Right forelimb (tissue), 1 donor: Measurements from ENCODE around the gene EXOC4.
A peak's percentile ranks its signal among the peaks of the same experiment; 100 is the strongest.

Experiments
- DNase-seq: peaks from one replicate; pipeline ENCODE4 v3.0.0-alpha.2; 2018

The EXOC4 gene

DNA sequence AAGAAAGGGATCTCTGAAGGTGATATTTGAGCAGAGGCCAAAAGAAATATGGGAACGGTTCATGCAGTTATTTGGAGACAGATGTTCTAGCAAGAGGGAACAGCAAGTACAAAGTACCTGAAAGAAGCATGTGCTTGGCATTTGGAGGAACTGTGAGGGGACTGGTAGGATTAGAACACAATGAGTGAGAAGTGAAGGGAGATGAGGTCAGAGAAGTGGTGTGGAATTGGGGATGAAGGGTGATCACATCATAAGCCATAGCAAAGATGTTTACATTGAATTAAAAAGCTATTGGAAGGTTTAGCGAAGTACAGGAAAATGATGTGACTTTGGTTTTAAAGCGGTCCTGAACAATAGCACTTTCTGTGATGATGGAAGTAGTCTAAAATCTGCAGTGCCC lies 471.8 kb downstream of the EXOC4 start:
- DNase-seq, result no peak

- no peak for DNase-seq
Observed at GRCh38 chr7:133727476-133728214, 474.8 kb downstream of the EXOC4 start.

- no peak for DNase-seq
Observed at GRCh38 chr7:133730360-133730759, 477.5 kb downstream of the EXOC4 start.

- DNase-seq, result no peak
Observed at GRCh38 chr7:133733401-133733800, 480.5 kb downstream of the EXOC4 start.

DNA sequence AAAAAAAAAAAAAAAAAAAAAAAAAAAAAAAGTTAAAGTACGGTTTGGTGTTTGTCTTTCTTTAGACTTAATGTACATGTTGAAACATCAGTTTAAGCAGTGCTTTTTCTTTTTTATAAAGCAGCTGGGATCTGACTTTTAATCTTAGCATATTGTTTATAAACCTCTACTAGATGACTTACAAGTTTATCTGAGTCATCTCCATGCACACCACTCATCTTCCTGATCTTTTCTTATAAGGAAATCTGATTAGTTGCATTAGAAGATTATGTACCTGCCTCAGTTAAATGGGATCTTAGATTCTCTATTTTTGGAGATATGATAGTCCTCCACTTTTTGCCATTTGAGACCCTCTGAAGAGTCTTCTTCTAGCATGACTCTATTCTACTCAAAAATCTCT lies 482.3 kb downstream of the EXOC4 start:
- no peak for DNase-seq

DNA sequence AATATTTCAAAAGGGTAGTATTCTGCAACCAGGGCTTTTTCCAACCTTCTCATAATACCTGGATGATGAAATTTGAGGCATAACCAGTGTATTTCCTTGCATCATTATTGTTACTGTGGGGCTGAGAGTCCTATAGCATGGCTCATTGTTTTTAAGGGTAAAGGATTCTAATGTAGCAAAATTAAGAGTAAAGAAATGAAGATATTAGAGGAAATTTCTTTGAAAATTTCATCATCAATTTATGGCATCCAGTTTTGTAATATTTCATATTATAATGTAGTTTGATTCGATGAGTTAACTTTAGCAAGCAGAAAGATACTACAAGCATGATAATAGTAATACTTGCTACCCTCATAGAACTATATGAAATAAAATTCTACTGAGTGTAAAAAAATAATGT lies 486.9 kb downstream of the EXOC4 start:
- no peak for DNase-seq

GRCh38 chr7:133741078-133741477 lies 488.2 kb downstream of the EXOC4 start:
- DNase-seq, result no peak

GRCh38 chr7:133741703-133742102 lies 488.8 kb downstream of the EXOC4 start:
- DNase-seq, result no peak

- DNase-seq, result peak; percentile 44
Observed at GRCh38 chr7:133742709-133743538, 490.0 kb downstream of the EXOC4 start.

- DNase-seq, result no peak
Observed at GRCh38 chr7:133744451-133744850, 491.6 kb downstream of the EXOC4 start.

DNA sequence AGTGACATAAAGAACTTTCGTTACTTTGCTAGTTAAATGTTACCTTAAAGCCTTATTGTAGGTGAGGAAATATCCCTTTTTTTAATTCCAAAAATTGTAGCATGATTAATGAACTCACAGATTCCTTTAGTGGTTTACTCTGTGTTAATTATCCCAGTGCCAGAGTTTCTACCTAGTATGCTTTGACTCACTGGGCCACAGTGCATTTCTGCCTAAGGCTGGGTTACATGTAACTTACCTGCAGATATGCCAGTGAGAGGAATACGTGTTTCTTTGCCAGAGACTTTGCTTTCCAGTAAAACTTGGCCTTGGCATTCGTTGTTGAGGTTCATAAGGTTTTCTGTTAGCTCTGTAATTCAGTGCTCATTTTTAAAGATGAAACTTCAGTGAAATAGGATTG lies 493.4 kb downstream of the EXOC4 start:
- DNase-seq, result no peak

- no peak for DNase-seq
Observed at GRCh38 chr7:133746847-133747246, 494.0 kb downstream of the EXOC4 start.

DNA sequence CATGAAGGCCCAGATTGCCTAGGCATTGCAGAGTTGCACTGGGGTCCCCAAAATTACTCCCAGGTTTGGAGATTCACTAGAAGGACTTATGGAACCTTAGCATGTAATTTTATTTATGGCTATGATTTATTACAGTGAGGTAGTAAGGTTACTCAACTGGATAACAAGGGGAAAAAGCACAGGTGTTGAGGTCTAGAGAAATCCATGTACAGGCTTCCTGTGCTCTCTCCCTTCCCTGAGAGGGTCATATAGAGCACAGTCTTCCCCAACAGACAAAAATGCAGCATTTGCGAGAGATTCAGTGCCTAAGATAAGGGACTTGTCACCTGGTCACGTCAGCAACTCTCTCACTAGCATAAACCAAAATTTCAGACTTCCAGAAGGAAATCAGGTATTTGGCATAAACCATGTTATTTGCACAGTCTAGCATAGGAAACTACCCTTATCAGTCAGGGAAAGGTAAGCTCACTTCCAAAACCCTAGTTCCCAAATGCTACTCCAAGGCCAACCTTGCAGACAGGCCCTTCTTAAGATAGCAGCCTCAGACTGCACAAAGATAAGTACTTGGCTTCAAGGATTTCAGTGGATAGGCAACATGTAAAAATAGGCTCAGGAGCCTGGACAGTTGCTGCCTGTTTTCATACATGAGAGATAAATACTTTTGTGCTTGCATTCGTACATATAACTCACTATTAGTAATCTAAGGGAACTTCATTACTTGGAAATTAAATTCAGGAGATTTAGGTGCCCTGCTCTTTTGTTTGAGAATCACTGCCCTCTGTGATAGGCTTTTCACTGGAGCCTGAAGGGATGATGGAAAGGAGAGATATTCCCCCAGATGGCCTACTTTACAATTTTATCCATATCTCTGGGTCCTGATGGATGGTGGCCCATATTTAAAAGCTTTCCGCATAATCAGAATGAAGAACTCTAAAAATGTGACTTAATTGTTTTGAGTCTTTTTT lies 495.8 kb downstream of the EXOC4 start:
- no peak for DNase-seq

GRCh38 chr7:133750287-133750686 lies 497.4 kb downstream of the EXOC4 start:
- DNase-seq, result no peak

GRCh38 chr7:133751079-133751478 lies 498.2 kb downstream of the EXOC4 start:
- no peak for DNase-seq

- no peak for DNase-seq
Observed at GRCh38 chr7:133753513-133753912, 500.6 kb downstream of the EXOC4 start.

DNA sequence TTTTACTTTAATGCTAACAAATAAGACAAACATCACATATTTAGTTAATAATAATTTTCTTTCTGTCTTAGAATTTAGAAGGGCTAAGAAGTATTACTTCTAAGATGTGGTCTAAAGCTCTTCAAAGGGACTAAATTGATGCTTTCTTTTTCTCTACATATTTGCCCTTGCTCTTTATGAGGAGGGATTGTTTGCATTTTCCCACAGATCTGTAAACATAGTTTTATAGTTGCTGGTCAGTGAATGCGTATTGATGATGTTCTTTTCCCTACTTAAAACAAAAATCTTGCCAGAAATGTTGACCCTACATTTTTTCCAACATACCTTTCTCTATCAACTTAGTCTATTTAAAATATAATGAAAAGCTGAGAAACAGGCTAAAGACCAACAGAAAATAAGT lies 501.8 kb downstream of the EXOC4 start:
- no peak for DNase-seq

- DNase-seq, result no peak
Observed at GRCh38 chr7:133755901-133756300, 503.0 kb downstream of the EXOC4 start.

GRCh38 chr7:133761443-133761842 lies 508.6 kb downstream of the EXOC4 start:
- no peak for DNase-seq

GRCh38 chr7:133763076-133763640 lies 510.3 kb downstream of the EXOC4 start:
- no peak for DNase-seq

GRCh38 chr7:133769668-133770067 lies 516.8 kb downstream of the EXOC4 start:
- DNase-seq, result no peak

- DNase-seq, result no peak
Observed at GRCh38 chr7:133770863-133771492, 518.1 kb downstream of the EXOC4 start.
